ENCODE measurements around the gene TFIP11.

DNA sequence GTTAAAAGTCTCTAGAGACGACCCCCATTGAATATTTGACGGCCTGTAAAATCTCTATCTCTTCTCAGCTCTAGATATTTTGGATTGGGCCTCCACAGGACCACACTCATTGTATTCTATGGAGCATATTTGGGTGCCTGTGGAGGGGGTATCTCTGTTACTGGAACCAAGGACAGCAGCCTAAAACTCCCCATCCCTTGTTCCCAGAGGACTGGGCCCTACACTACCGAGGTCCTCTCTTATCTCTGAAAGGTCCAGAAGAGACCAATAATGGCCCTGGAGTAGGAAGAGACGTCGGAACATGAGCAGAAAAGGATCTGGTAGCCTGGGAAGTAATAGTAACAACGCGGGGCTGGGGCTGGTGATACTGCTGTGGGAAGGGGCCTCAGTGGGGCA lies 29.2 kb downstream of the TFIP11 start:
- TF ChIP-seq PHTF2 (CRISPR knock-in tag; IDR thresholded peaks at IDR 0.05) = no peak
- no peak for TF ChIP-seq CREB1 (IDR thresholded peaks at IDR 0.05)
- TF ChIP-seq CREB1 (CRISPR knock-in tag; IDR thresholded peaks at IDR 0.05) = no peak
- TF ChIP-seq ZBTB8A (IDR thresholded peaks at IDR 0.05; ENCODE audit: partially characterized antibody) = no peak
- TF ChIP-seq, protein P1, sequence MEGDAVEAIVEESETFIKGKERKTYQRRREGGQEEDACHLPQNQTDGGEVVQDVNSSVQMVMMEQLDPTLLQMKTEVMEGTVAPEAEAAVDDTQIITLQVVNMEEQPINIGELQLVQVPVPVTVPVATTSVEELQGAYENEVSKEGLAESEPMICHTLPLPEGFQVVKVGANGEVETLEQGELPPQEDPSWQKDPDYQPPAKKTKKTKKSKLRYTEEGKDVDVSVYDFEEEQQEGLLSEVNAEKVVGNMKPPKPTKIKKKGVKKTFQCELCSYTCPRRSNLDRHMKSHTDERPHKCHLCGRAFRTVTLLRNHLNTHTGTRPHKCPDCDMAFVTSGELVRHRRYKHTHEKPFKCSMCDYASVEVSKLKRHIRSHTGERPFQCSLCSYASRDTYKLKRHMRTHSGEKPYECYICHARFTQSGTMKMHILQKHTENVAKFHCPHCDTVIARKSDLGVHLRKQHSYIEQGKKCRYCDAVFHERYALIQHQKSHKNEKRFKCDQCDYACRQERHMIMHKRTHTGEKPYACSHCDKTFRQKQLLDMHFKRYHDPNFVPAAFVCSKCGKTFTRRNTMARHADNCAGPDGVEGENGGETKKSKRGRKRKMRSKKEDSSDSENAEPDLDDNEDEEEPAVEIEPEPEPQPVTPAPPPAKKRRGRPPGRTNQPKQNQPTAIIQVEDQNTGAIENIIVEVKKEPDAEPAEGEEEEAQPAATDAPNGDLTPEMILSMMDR (IDR thresholded peaks at IDR 0.05 in 2 of 3, conservative IDR thresholded peaks at IDR 0.05 in 1 of 3; ENCODE audit: insufficient read depth in 2 of 3, low read depth in 1 of 3, low read length in 3 of 3) = no peak
- TF ChIP-seq ZBTB1 (CRISPR knock-in tag; IDR thresholded peaks at IDR 0.05; ENCODE audit: borderline replicate concordance, low read depth) = no peak
- no peak for TF ChIP-seq ZNF79 (CRISPR knock-in tag; IDR thresholded peaks at IDR 0.05; ENCODE audit: low read depth)
- TF ChIP-seq POLR3A (IDR thresholded peaks at IDR 0.05; ENCODE audit: borderline replicate concordance, extremely low read depth, insufficient read depth, insufficient read length) = no peak
